B cell (primary cell): ENCODE measurements around the gene CHST14. TPM values are rescaled to one million over a fixed set of nuclear protein-coding genes. Genes with fewer than 3 reads are reported as not detected.

Experiments
- ATAC-seq: fragments of 200-7000 bp; cut with Tn5 transposase; one replicate; pipeline ENCODE4 v1.10.0; 2021; ENCODE audit warnings: low read depth, mild to moderate bottlenecking, moderate number of reproducible peaks, moderate library complexity
- CTCF ChIA-PET: fragments of 350-600 bp; sonication (Branson Sonifier 250); formaldehyde crosslinking; loops from one replicate; lab custom pipeline; 2021; ENCODE audit warnings: antibody characterized with exemption, inconsistent platforms; lab: Charles Lee
- POLR2A ChIA-PET: fragments of 350-600 bp; sonication (Branson Sonifier 250); formaldehyde crosslinking; loops from one replicate; lab custom pipeline; 2021; ENCODE audit warnings: antibody characterized with exemption; lab: Charles Lee
- DNase-seq: peaks from one replicate; pipeline ENCODE4 v3.0.0; 2013
- H2AFZ ChIP-seq: 2 replicates; pipeline ENCODE4 v1.6.1; 2012; ENCODE audit warnings: mild to moderate bottlenecking, low read depth, low read length; ENCODE audit not compliant: insufficient read depth, poor library complexity, severe bottlenecking
- H3K27ac ChIP-seq, 2 donors: 1 replicate in 1 of 2; 2 replicates in 1 of 2; pipeline ENCODE4 v1.5.1; 2012 to 2013; ENCODE audit warnings: low read length in 2 of 2, mild to moderate bottlenecking in 2 of 2, moderate library complexity in 1 of 2
- H3K27me3 ChIP-seq, 4 experiments: fragments of 200-600 bp in 1 of 4; sonication (generic) in 1 of 4; replicated peaks in 1 of 4; 1 replicate in 2 of 4; 2 replicates in 2 of 4; pipeline versions ENCODE4 v1.6.1 to v1.7.0; 2013 to 2016; ENCODE audit warnings: low read length in 3 of 4, mild to moderate bottlenecking in 2 of 4, mixed read lengths in 1 of 4, moderate library complexity in 1 of 4; ENCODE audit not compliant: insufficient read depth in 4 of 4, control insufficient read depth in 3 of 4; ENCODE audit errors: control extremely low read depth in 1 of 4
- H3K36me3 ChIP-seq, 2 experiments: replicated peaks in 1 of 2; 1 replicate in 1 of 2; 2 replicates in 1 of 2; pipeline versions ENCODE4 v1.6.1 to v1.7.1; 2013; ENCODE audit warnings: low read length in 1 of 2; ENCODE audit not compliant: insufficient read depth in 2 of 2, control insufficient read depth in 1 of 2; ENCODE audit errors: control extremely low read depth in 1 of 2, extremely low read depth in 1 of 2
- H3K4me1 ChIP-seq, 2 donors: fragments of 200-600 bp in 1 of 2; sonication (generic) in 1 of 2; 1 replicate in 1 of 2; 2 replicates in 1 of 2; pipeline versions ENCODE4 v1.5.1 to v1.6.1; 2013 to 2017; ENCODE audit warnings: low read length in 2 of 2; ENCODE audit not compliant: control insufficient read depth in 2 of 2, insufficient read depth in 2 of 2
- H3K4me2 ChIP-seq: replicated peaks from 2 replicates; pipeline ENCODE3; 2012; ENCODE audit warnings: mild to moderate bottlenecking, low read depth, low read length; ENCODE audit not compliant: poor library complexity, severe bottlenecking
- H3K4me3 ChIP-seq, 5 experiments: fragments of 200-600 bp in 1 of 5; sonication (generic) in 1 of 5; 1 replicate in 3 of 5; 2 replicates in 2 of 5; pipeline versions ENCODE4 v1.5.1 to v1.7.0; 2011 to 2016; ENCODE audit warnings: low read length in 4 of 5, mild to moderate bottlenecking in 4 of 5, low read depth in 2 of 5, control low read depth in 1 of 5, moderate library complexity in 1 of 5; ENCODE audit not compliant: insufficient read depth in 1 of 5; ENCODE audit errors: control extremely low read depth in 1 of 5, extremely low read depth in 1 of 5
- H3K79me2 ChIP-seq: fragments of 200-600 bp; sonication (generic); one replicate; pipeline ENCODE4 v1.6.0; 2016; ENCODE audit warnings: low read length; ENCODE audit not compliant: control insufficient read depth, insufficient read depth
- H3K9ac ChIP-seq: fragments of 200-600 bp; sonication (generic); 2 replicates; pipeline ENCODE4 v1.6.1; 2017; ENCODE audit warnings: mild to moderate bottlenecking, low read length, moderate library complexity
- H3K9me3 ChIP-seq, 3 donors: one replicate each; pipeline versions ENCODE4 v1.6.1 to v1.7.1; 2013; ENCODE audit warnings: low read length in 2 of 3; ENCODE audit not compliant: control insufficient read depth in 2 of 3, insufficient read depth in 1 of 3; ENCODE audit errors: control extremely low read depth in 1 of 3
- H4K20me1 ChIP-seq: 2 replicates; pipeline ENCODE4 v1.6.0; 2012; ENCODE audit warnings: mild to moderate bottlenecking, low read length; ENCODE audit not compliant: insufficient read depth, control insufficient read depth, poor library complexity, severe bottlenecking
- H3K27ac Mint-ChIP-seq: one replicate; pipeline ENCODE4 v1.8.0; 2021; ENCODE audit warnings: mixed read lengths
- H3K27me3 Mint-ChIP-seq: one replicate; pipeline ENCODE4 v1.8.0; 2021; ENCODE audit warnings: mixed read lengths
- H3K4me1 Mint-ChIP-seq: one replicate; pipeline ENCODE4 v1.8.0; 2021; ENCODE audit warnings: mixed read lengths
- H3K4me3 Mint-ChIP-seq: one replicate; pipeline ENCODE4 v1.8.0; 2021; ENCODE audit warnings: mixed read lengths
- H3K9me3 Mint-ChIP-seq: one replicate; pipeline ENCODE4 v1.8.0; 2022; ENCODE audit warnings: mixed read lengths; ENCODE audit not compliant: insufficient read depth
- EZH2 ChIP-seq: IDR thresholded peaks from 2 replicates; pipeline ENCODE4 v1.6.1; 2012; ENCODE audit warnings: borderline replicate concordance, low read depth, mild to moderate bottlenecking, moderate library complexity, low read length; ENCODE audit not compliant: insufficient read depth, poor library complexity, severe bottlenecking
- WGBS: methylation state at CpG from one replicate; pipeline ENCODE4 v1.1.5; 2013; ENCODE audit warnings: missing lambda C conversion rate; ENCODE audit not compliant: insufficient coverage; 5-methylcytosine and 5-hydroxymethylcytosine counted together
- intact Hi-C: fragments of 100-400 bp; cut with micrococcal nuclease; formaldehyde crosslinking; loops from one replicate; pipeline ENCODE4 v1.10.0; 2022
- polyA plus RNA-seq: library from polyadenylated mRNA; depleted of rRNA; stranded (reverse); fragments of >200 nt; gene quantifications from 2 replicates; pipeline ENCODE4 v1.2.3, GENCODE V29; 2012
- total RNA-seq, 2 donors: library from RNA; stranded (reverse); fragments of 120-200 nt in 1 of 2; gene quantifications; 1 replicate in 1 of 2; 2 replicates in 1 of 2; pipeline versions ENCODE4 v1.2.3 to v1.2.4, GENCODE V29; 2013 to 2022
- TF ChIP-seq, protein P1 (sequence below): fragments of 200-600 bp; IDR thresholded peaks from one replicate; pipeline ENCODE4 v1.8.0; 2022; ENCODE audit warnings: antibody characterized with exemption, mild to moderate bottlenecking

Gene CHST14
- total and polyA plus RNA-seq, 2 donors (not counting 1 experiment from before 2014, with no cell fraction given), result 5.7 to 16.7 TPM

DNA sequence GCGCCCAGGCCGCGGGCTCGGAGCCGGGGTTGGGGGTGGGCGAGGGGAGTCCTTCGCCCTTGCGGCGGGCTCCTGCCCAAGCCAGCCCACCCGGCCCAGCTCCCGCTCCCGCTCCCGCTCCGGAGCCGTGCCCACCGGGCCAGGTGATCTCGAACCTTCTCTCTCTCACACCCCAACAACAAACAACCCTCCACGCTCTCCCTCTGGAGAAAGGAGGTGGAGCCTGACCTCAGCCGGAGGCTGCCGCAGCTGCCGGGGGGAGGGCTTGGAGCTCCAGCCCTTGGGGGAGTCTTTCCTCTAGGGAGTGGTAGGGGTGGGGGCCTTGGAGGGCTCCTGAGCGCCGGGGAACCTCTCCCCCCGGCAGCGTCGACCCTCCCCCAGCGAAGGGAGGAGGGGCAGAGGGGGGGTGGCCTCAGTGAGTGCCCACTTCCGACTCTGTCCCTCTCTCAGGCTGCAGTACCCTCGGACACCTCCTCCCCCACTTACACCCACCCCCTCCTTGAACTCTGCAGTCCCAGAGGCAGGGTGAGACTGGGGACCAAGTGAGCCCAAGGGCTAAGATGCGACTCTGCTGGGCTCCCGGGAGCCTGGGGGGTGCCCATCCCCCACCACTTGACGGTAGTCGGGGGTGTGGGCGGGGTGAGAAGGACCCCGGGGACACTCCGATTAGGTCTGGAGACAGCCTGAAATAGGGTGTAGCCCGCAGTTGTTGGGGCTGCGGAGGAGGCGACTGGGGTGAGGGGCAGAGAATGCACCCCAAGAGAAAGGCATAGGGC lies 34.5 kb upstream of the CHST14 start:
- H3K9ac ChIP-seq, result peak overlapping the region; percentile 52
- no peaks in the 10 kb centered on the region for H3K79me2 ChIP-seq
- H3K4me2 ChIP-seq, result peak overlapping the region; percentile 79
- H3K4me1 ChIP-seq, result peaks cover 34 to 37% of the 10 kb centered on the region in 2 donors
- peaks cover 37% of the 10 kb centered on the region for H3K4me1 Mint-ChIP-seq
- no peaks in the 10 kb centered on the region for H3K36me3 ChIP-seq
- CTCF ChIA-PET, result interaction anchor here (0.7 kb wide), 1 partner anchor 157 kb away, joined by 3 read pairs; no protein-coding TSS in a partner anchor
- under 1% methylated on average over 20 of the region's 39 CpGs for WGBS
- H3K27me3 ChIP-seq, result peaks cover 0 to 46% (median 18%) of the 10 kb centered on the region in 4 experiments
- TF ChIP-seq EZH2, result no peak
- TF ChIP-seq, protein P1, sequence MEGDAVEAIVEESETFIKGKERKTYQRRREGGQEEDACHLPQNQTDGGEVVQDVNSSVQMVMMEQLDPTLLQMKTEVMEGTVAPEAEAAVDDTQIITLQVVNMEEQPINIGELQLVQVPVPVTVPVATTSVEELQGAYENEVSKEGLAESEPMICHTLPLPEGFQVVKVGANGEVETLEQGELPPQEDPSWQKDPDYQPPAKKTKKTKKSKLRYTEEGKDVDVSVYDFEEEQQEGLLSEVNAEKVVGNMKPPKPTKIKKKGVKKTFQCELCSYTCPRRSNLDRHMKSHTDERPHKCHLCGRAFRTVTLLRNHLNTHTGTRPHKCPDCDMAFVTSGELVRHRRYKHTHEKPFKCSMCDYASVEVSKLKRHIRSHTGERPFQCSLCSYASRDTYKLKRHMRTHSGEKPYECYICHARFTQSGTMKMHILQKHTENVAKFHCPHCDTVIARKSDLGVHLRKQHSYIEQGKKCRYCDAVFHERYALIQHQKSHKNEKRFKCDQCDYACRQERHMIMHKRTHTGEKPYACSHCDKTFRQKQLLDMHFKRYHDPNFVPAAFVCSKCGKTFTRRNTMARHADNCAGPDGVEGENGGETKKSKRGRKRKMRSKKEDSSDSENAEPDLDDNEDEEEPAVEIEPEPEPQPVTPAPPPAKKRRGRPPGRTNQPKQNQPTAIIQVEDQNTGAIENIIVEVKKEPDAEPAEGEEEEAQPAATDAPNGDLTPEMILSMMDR, result no peak
- no peak overlapping the region for H3K27ac ChIP-seq
- POLR2A ChIA-PET, result no interaction called here
- intact Hi-C loops, result no loop called here
- no peaks in the 10 kb centered on the region for H3K9me3 Mint-ChIP-seq
- H3K27ac Mint-ChIP-seq, result no peak overlapping the region
- H3K4me3 ChIP-seq, result peak overlapping the region in 4 of 5 experiments; percentile 15 to 41 (median 30)
- H3K4me3 Mint-ChIP-seq, result peak overlapping the region; percentile 71
- peak overlapping the region; percentile 42 for H2AFZ ChIP-seq
- peaks cover 31% of the 10 kb centered on the region for H3K27me3 Mint-ChIP-seq
- ATAC-seq (no peak), DNase-seq (peak; percentile 49)
- peaks cover 0 to 7% (median 0%) of the 10 kb centered on the region in 3 donors for H3K9me3 ChIP-seq
- H4K20me1 ChIP-seq, result no peaks in the 10 kb centered on the region
